ENCODE data around the gene OSBPL1A. TPM values are rescaled to one million over a fixed set of nuclear protein-coding genes. Genes with fewer than 3 reads are reported as not detected.

The OSBPL1A gene
- total and polyA plus RNA-seq, 2 of the 8 experiments (the other 6 are each of a cell fraction or from before 2014, with no cell fraction given), result 53.2 to 74.9 TPM

DNA sequence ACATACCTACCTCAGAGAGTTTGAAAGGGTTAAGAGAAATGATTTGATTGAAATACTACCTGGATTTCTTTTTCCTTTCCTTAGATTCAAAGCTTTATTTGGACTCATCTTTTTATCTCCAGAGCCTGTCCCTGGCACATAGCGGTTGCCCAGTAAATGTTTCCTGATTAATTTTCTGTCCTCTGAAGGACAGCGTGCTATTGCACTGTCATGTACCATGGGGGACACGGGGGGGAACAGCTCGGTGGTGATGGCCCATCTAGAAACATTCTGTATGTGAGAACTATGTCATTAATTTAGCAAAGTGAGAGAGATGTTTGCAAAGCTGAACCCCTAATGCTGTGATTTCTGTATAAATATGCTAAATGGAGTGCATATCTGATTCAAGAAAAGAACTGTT lies 285.2 kb downstream of the OSBPL1A start:
- Histone ChIP-seq H3K9me3 (ENCODE audit: insufficient read depth in 2 of 2, low read depth in 1 of 2, low read length in 1 of 2) (no peaks in the 10 kb centered on the region), H3K23ac (ENCODE audit: insufficient read length) (no peak overlapping the region), H3K36me3 (ENCODE audit: control insufficient read depth in 2 of 4, insufficient read depth in 4 of 4, low read length in 3 of 4) (peaks cover 0 to 4% (median 0%) of the 10 kb centered on the region in 4 experiments; a peak in 1 of 8 replicates), H2BK120ac (replicated peaks; ENCODE audit: low read depth, low read length) (no peak overlapping the region), H2AK5ac (ENCODE audit: low read depth, low read length) (no peak overlapping the region), H2BK15ac (ENCODE audit: low read length) (no peak overlapping the region), H3K79me2 (ENCODE audit: control insufficient read depth in 1 of 2, insufficient read depth in 2 of 2, low read length in 2 of 2) (no peaks in the 10 kb centered on the region), H4K8ac (ENCODE audit: extremely low read depth, insufficient read depth, low read length) (no peak overlapping the region), H3K27ac (ENCODE audit: low read depth, low read length) (no peak overlapping the region), H3K23me2 (ENCODE audit: low read depth, low read length) (no peaks in the 10 kb centered on the region), H3K9ac (replicated peaks in 1 of 4; ENCODE audit: extremely low read depth in 1 of 4, low read depth in 3 of 4, low read length in 3 of 4) (no peak overlapping the region), H4K20me1 (replicated peaks in 1 of 2; ENCODE audit: control insufficient read depth in 1 of 2, insufficient read depth in 2 of 2, low read length in 2 of 2) (peaks cover 0 to 2% of the 10 kb centered on the region in 2 experiments), H3K4me1 (replicated peaks in 1 of 4; ENCODE audit: control insufficient read depth in 3 of 4, insufficient read depth in 4 of 4, low read length in 3 of 4) (peaks cover 0 to 4% (median 2%) of the 10 kb centered on the region in 4 experiments; a peak in 2 of 7 replicates), H3K4ac (replicated peaks; ENCODE audit: insufficient read length, low read depth, low read length) (no peak overlapping the region), H2BK5ac (ENCODE audit: low read depth, low read length) (no peak overlapping the region), H3K27me3 (replicated peaks in 1 of 4; ENCODE audit: control insufficient read depth in 3 of 4, extremely low read depth in 1 of 4, insufficient read depth in 3 of 4, low read length in 3 of 4) (no peaks in the 10 kb centered on the region), H3K56ac (replicated peaks; ENCODE audit: insufficient read length, low read depth, low read length) (no peak overlapping the region), H3K14ac (ENCODE audit: insufficient read length) (no peak overlapping the region), H2BK20ac (ENCODE audit: low read length) (no peak overlapping the region), H4K5ac (ENCODE audit: insufficient read length, low read depth, low read length) (no peak overlapping the region), H4K91ac (replicated peaks; ENCODE audit: insufficient read length, low read length) (no peak overlapping the region), H3K4me2 (ENCODE audit: insufficient read depth in 1 of 2, low read depth in 2 of 2, low read length in 2 of 2) (no peak overlapping the region), H2AFZ (ENCODE audit: low read length) (no peak overlapping the region), H3K4me3 (ENCODE audit: extremely low read depth in 1 of 4, insufficient read depth in 2 of 4, low read depth in 3 of 4, low read length in 4 of 4) (no peak overlapping the region), H3K79me1 (ENCODE audit: low read depth, low read length) (no peaks in the 10 kb centered on the region), H2BK12ac (ENCODE audit: low read depth, low read length) (no peak overlapping the region), H3K18ac (ENCODE audit: extremely low read depth, low read length) (no peak overlapping the region)
- DNase-seq (ENCODE audit: low read depth in 1 of 2, low spot score in 2 of 2) (no peak), FAIRE-seq (no peak)
- CTCF ChIA-PET (ENCODE audit: partially characterized antibody), result interaction anchor here (0.9 to 1.6 kb wide), 6 partner anchors 12 to 208 kb away, joined by 3 to 4 read pairs (median 3); no protein-coding TSS in a partner anchor
- POLR2A ChIA-PET (ENCODE audit: partially characterized antibody), result interaction anchor here (1.0 to 4.1 kb wide), 2 partner anchors 27 to 36 kb away, joined by 3 to 19 read pairs; partner anchors contain the start of gene CABYR
- 89% methylated on average over 4 of the region's 4 CpGs; no CpG with 5 or more reads in 1 of the 2 experiments for WGBS, 2 experiments (ENCODE audit: extremely low coverage in 1 of 2, insufficient coverage in 1 of 2, insufficient read length in 1 of 2, insufficient replicate concordance in 2 of 2, low coverage in 1 of 2, low lambda C conversion rate in 2 of 2, missing lambda C conversion rate in 1 of 2)
- no peak for TF ChIP-seq TBP (IDR thresholded peaks at IDR 0.05; ENCODE audit: low read depth, low read length)
- TF ChIP-seq ASH2L (IDR thresholded peaks at IDR 0.05; ENCODE audit: low read length), result no peak
- no peak for TF ChIP-seq POLR2A (IDR thresholded peaks at IDR 0.05; ENCODE audit: control extremely low read depth in 1 of 2, low read depth in 2 of 2, low read length in 2 of 2)
- no peak for TF ChIP-seq RFX5 (IDR thresholded peaks at IDR 0.05; ENCODE audit: borderline replicate concordance, low read depth, low read length)
- TF ChIP-seq, protein P1, sequence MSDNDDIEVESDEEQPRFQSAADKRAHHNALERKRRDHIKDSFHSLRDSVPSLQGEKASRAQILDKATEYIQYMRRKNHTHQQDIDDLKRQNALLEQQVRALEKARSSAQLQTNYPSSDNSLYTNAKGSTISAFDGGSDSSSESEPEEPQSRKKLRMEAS (IDR thresholded peaks at IDR 0.05), result no peak
- TF ChIP-seq KDM1A (IDR thresholded peaks at IDR 0.05; ENCODE audit: borderline replicate concordance, low read length), result no peak
- TF ChIP-seq POLR2AphosphoS5 (IDR thresholded peaks at IDR 0.05; ENCODE audit: low read depth, low read length), result no peak
- TF ChIP-seq POU5F1 (IDR thresholded peaks at IDR 0.05; ENCODE audit: low read depth, low read length), result no peak
- TF ChIP-seq PHF8 (conservative IDR thresholded peaks at IDR 0.05; ENCODE audit: low read depth, low read length), result no peak
- TF ChIP-seq, protein P2, sequence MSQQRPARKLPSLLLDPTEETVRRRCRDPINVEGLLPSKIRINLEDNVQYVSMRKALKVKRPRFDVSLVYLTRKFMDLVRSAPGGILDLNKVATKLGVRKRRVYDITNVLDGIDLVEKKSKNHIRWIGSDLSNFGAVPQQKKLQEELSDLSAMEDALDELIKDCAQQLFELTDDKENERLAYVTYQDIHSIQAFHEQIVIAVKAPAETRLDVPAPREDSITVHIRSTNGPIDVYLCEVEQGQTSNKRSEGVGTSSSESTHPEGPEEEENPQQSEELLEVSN (IDR thresholded peaks at IDR 0.05), result no peak
- no peak for TF ChIP-seq RAD21 (IDR thresholded peaks at IDR 0.05 in 1 of 2, conservative IDR thresholded peaks at IDR 0.05 in 1 of 2; ENCODE audit: low read depth in 2 of 2, low read length in 2 of 2)
- TF ChIP-seq RNF2 (IDR thresholded peaks at IDR 0.05; ENCODE audit: borderline replicate concordance, low read depth, low read length, missing control alignments, poor library complexity, severe bottlenecking), result no peak
- no peak for TF ChIP-seq CHD2 (IDR thresholded peaks at IDR 0.05; ENCODE audit: low read length)
